Stimulated activated memory B cell treated with anti-CD40 and anti-IgM and Interleukin-4, amounts not matched to agents 10 μg/mL and 1 μg/mL and 100 μg/mL, for 72 hours (primary cell): ENCODE measurements around the gene MILR1.
"Not testable (repeated sequence)": the region's sequence is repeated elsewhere in the genome, so short reads cannot be mapped to it uniquely, and the experiment has no call there.

Source experiments
- ATAC-seq: fragments of 150-1000 bp; cut with Tn5 transposase; 2 replicates; pipeline ENCODE4 v1.10.0; 2021
- H3K27ac Mint-ChIP-seq: one replicate; pipeline ENCODE4 v1.8.0; 2022; ENCODE audit warnings: mild to moderate bottlenecking, mixed read lengths
- H3K27me3 Mint-ChIP-seq: one replicate; pipeline ENCODE4 v1.8.0; 2022; ENCODE audit warnings: mixed read lengths
- H3K36me3 Mint-ChIP-seq: one replicate; pipeline ENCODE4 v1.8.0; 2022; ENCODE audit warnings: mixed read lengths
- H3K4me1 Mint-ChIP-seq: one replicate; pipeline ENCODE4 v1.8.0; 2022; ENCODE audit warnings: mixed read lengths
- H3K4me3 Mint-ChIP-seq: one replicate; pipeline ENCODE4 v1.8.0; 2022; ENCODE audit warnings: mild to moderate bottlenecking, moderate library complexity, mixed read lengths
- H3K9me3 Mint-ChIP-seq: one replicate; pipeline ENCODE4 v1.8.0; 2022; ENCODE audit warnings: mixed read lengths

The MILR1 gene

GRCh38 chr17:64477849-64478248 lies 28.9 kb downstream of the MILR1 start:
- Mint-ChIP-seq H3K4me1 (no peaks in the 10 kb centered on the region), H3K4me3 (no peak overlapping the region), H3K9me3 (no peaks in the 10 kb centered on the region), H3K36me3 (peaks cover 22% of the 10 kb centered on the region), H3K27ac (no peak overlapping the region), H3K27me3 (no peaks in the 10 kb centered on the region)
- no peak for ATAC-seq

GRCh38 chr17:64480951-64481350 lies 32.0 kb downstream of the MILR1 start:
- Mint-ChIP-seq H3K27ac (no peak overlapping the region), H3K4me3 (no peak overlapping the region), H3K9me3 (no peaks in the 10 kb centered on the region), H3K36me3 (peaks cover 44% of the 10 kb centered on the region), H3K27me3 (no peaks in the 10 kb centered on the region), H3K4me1 (no peaks in the 10 kb centered on the region)
- no peak for ATAC-seq

GRCh38 chr17:64484380-64484779 lies 35.5 kb downstream of the MILR1 start:
- no peak overlapping the region for H3K4me3 Mint-ChIP-seq
- no peaks in the 10 kb centered on the region for H3K9me3 Mint-ChIP-seq
- no peaks in the 10 kb centered on the region for H3K4me1 Mint-ChIP-seq
- no peak for ATAC-seq
- H3K36me3 Mint-ChIP-seq, result peaks cover 47% of the 10 kb centered on the region
- H3K27ac Mint-ChIP-seq, result peak overlapping the region; percentile 9
- no peaks in the 10 kb centered on the region for H3K27me3 Mint-ChIP-seq

GRCh38 chr17:64488301-64488700 lies 39.4 kb downstream of the MILR1 start:
- no peak for ATAC-seq
- no peaks in the 10 kb centered on the region for H3K27me3 Mint-ChIP-seq
- H3K27ac Mint-ChIP-seq, result no peak overlapping the region
- no peak overlapping the region for H3K4me3 Mint-ChIP-seq
- no peaks in the 10 kb centered on the region for H3K4me1 Mint-ChIP-seq
- H3K9me3 Mint-ChIP-seq, result no peaks in the 10 kb centered on the region
- peaks cover 46% of the 10 kb centered on the region for H3K36me3 Mint-ChIP-seq

GRCh38 chr17:64491034-64491860 lies 42.3 kb downstream of the MILR1 start:
- Mint-ChIP-seq H3K9me3 (no peaks in the 10 kb centered on the region), H3K36me3 (peaks cover 38% of the 10 kb centered on the region), H3K27me3 (no peaks in the 10 kb centered on the region), H3K4me1 (peaks cover 29% of the 10 kb centered on the region), H3K4me3 (no peak overlapping the region), H3K27ac (no peak overlapping the region)
- ATAC-seq, result peak; percentile 54

- peaks cover 38% of the 10 kb centered on the region for H3K36me3 Mint-ChIP-seq
- H3K4me3 Mint-ChIP-seq, result no peak overlapping the region
- peaks cover 36% of the 10 kb centered on the region for H3K4me1 Mint-ChIP-seq
- H3K9me3 Mint-ChIP-seq, result no peaks in the 10 kb centered on the region
- no peak overlapping the region for H3K27ac Mint-ChIP-seq
- H3K27me3 Mint-ChIP-seq, result no peaks in the 10 kb centered on the region
- ATAC-seq, result no peak
Observed at GRCh38 chr17:64491994-64492393, 43.1 kb downstream of the MILR1 start.

- H3K27ac Mint-ChIP-seq, result no peak overlapping the region
- H3K9me3 Mint-ChIP-seq, result no peaks in the 10 kb centered on the region
- H3K4me1 Mint-ChIP-seq, result peaks cover 42% of the 10 kb centered on the region
- no peak overlapping the region for H3K4me3 Mint-ChIP-seq
- H3K36me3 Mint-ChIP-seq, result peaks cover 38% of the 10 kb centered on the region
- no peaks in the 10 kb centered on the region for H3K27me3 Mint-ChIP-seq
- no peak for ATAC-seq
Observed at GRCh38 chr17:64492481-64493109, 43.7 kb downstream of the MILR1 start.

DNA sequence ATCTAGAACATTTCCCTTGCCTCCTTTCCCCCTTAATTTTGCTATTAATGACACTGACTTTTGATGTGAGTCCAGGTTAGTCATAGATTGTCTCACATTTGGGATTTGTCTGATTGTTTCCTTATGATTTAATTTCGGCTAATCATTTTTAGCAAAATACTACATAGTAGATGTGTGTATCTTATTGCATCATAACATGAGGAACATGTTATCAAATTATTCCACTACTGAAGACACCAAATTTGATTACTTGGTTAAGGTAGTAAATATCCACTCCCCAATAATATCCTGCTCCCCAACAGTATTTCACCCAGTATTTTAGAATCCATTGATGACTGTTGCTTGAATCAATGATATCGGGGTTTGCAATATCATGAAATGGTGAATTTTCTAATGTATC lies 45.2 kb downstream of the MILR1 start:
- ATAC-seq, result no peak
- H3K27ac Mint-ChIP-seq, result peak overlapping the region; percentile 96
- H3K4me1 Mint-ChIP-seq, result peaks cover 55% of the 10 kb centered on the region
- H3K4me3 Mint-ChIP-seq, result peak overlapping the region; percentile 29
- no peaks in the 10 kb centered on the region for H3K27me3 Mint-ChIP-seq
- H3K36me3 Mint-ChIP-seq, result peaks cover 28% of the 10 kb centered on the region
- H3K9me3 Mint-ChIP-seq, result no peaks in the 10 kb centered on the region

GRCh38 chr17:64495300-64495699 lies 46.4 kb downstream of the MILR1 start:
- Mint-ChIP-seq H3K4me1 (peaks cover 60% of the 10 kb centered on the region), H3K27ac (peak overlapping the region; percentile 96), H3K36me3 (peaks cover 33% of the 10 kb centered on the region), H3K4me3 (peak overlapping the region; percentile 98)
- ATAC-seq, H3K9me3 Mint-ChIP-seq, H3K27me3 Mint-ChIP-seq: not testable (repeated sequence)

DNA sequence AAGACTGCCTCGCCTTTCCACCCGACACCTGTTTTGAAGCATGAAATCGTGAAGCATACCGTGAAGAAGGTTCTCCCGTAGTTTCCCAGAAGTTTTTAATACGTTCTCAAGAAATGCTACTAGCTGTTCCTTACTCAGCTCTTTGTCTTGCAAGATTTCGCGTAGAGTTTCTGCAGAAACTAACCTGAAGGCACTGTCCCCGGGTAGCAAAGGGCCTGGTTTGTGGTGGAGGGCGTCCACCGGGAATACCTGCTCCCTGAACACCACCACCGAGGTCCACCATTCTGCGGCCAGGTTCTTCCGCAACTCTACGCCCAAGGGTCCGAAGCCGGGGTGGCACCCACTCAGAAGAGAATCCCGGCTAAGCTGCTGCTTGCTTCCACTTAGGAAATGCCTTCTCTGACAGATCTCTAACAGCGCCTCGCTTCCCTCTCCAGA lies 47.5 kb downstream of the MILR1 start:
- H3K27me3 Mint-ChIP-seq, result no peaks in the 10 kb centered on the region
- peak overlapping the region; percentile 96 for H3K27ac Mint-ChIP-seq
- no peak for ATAC-seq
- H3K4me1 Mint-ChIP-seq, result peaks cover 70% of the 10 kb centered on the region
- peak overlapping the region; percentile 98 for H3K4me3 Mint-ChIP-seq
- H3K9me3 Mint-ChIP-seq, result no peaks in the 10 kb centered on the region
- H3K36me3 Mint-ChIP-seq, result peaks cover 38% of the 10 kb centered on the region

- no peaks in the 10 kb centered on the region for H3K9me3 Mint-ChIP-seq
- peak; percentile 97 for ATAC-seq
- no peaks in the 10 kb centered on the region for H3K27me3 Mint-ChIP-seq
- peaks cover 76% of the 10 kb centered on the region for H3K4me1 Mint-ChIP-seq
- H3K4me3 Mint-ChIP-seq, result peak within 1 kb of the TSS; percentile 98
- peaks cover 41% of the 10 kb centered on the region for H3K36me3 Mint-ChIP-seq
- peak within 1 kb of the TSS; percentile 96 for H3K27ac Mint-ChIP-seq
Observed at GRCh38 chr17:64496786-64497564, 48.1 kb downstream of the MILR1 start, which contains the start of gene POLG2. POLG2 (minus strand) TSS chr17:64497054; CDS start chr17:64496968, 86 bp downstream.

DNA sequence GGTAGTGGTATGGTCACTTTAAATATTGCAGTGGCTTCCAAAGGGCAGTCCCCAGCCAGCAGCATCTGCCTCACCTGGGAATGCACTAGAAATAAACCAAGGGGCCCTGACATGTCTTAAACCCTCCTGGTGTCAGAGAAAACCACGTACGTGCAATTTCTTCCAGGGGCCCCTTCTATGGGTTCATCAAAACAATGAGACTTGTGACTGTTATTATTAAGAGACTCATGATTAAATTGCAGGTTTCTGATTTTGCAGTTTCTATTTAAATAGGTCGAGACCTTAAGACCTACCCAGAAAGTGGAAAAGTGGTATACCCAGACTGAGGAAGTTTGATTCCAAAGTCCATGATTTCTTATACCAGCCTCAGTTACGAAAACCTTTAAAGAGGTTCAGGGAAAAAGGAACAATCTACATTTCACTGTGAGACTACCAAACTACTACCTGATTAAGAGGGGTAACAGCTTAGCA lies 48.7 kb downstream of the MILR1 start:
- Mint-ChIP-seq H3K27me3 (no peaks in the 10 kb centered on the region), H3K9me3 (no peaks in the 10 kb centered on the region), H3K36me3 (peaks cover 48% of the 10 kb centered on the region), H3K4me1 (peaks cover 82% of the 10 kb centered on the region), H3K27ac (peak overlapping the region; percentile 96), H3K4me3 (peak overlapping the region; percentile 98)
- ATAC-seq, result no peak

GRCh38 chr17:64498308-64499203 lies 49.6 kb downstream of the MILR1 start:
- peaks cover 57% of the 10 kb centered on the region for H3K36me3 Mint-ChIP-seq
- no peak for ATAC-seq
- H3K9me3 Mint-ChIP-seq, result no peaks in the 10 kb centered on the region
- peak overlapping the region; percentile 12 for H3K4me3 Mint-ChIP-seq
- no peaks in the 10 kb centered on the region for H3K27me3 Mint-ChIP-seq
- H3K4me1 Mint-ChIP-seq, result peaks cover 88% of the 10 kb centered on the region
- peak overlapping the region; percentile 96 for H3K27ac Mint-ChIP-seq

GRCh38 chr17:64499805-64500486 lies 51.0 kb downstream of the MILR1 start:
- Mint-ChIP-seq H3K36me3 (peaks cover 58% of the 10 kb centered on the region), H3K4me3 (no peak overlapping the region), H3K27ac (peak overlapping the region; percentile 2)

More at GRCh38 chr17:64499805-64500486, 51.0 kb downstream of the MILR1 start:
- ATAC-seq, result no peak
- no peaks in the 10 kb centered on the region for H3K27me3 Mint-ChIP-seq
- peaks cover 87% of the 10 kb centered on the region for H3K4me1 Mint-ChIP-seq
- no peaks in the 10 kb centered on the region for H3K9me3 Mint-ChIP-seq
